MCF 10A (cell line): ENCODE measurements around the gene CACNA1S. TPM values are rescaled to one million over a fixed set of nuclear protein-coding genes. Genes with fewer than 3 reads are reported as not detected.

Experiments
- BruUV-seq: library from RNA; stranded (reverse); fragments of 400-500 nt; replicated peaks from 2 replicates; lab custom pipeline; 2021; lab: Mats Ljungman, UMichigan
- CTCF ChIA-PET: fragments of 300-600 bp; sonication (Branson Sonifier 250); formaldehyde crosslinking; extraction: SDS; loops from one replicate; lab custom pipeline; 2021; ENCODE audit warnings: antibody characterized with exemption, inconsistent platforms; lab: Yijun Ruan, JAX
- POLR2A ChIA-PET: fragments of 300-600, 350-650 bp; sonication (Branson Sonifier 250); formaldehyde crosslinking; extraction: SDS; loops from one replicate; lab custom pipeline; 2020; ENCODE audit warnings: antibody characterized with exemption, inconsistent platforms; lab: Yijun Ruan, JAX
- DNase-seq: peaks from one replicate; pipeline ENCODE4 v3.0.0-alpha.2; 2018; ENCODE audit not compliant: unreplicated experiment
- H3K27ac Mint-ChIP-seq: one replicate; pipeline ENCODE4 v1.8.0; 2022; ENCODE audit warnings: mild to moderate bottlenecking, low read depth, mixed read lengths; ENCODE audit not compliant: unreplicated experiment
- H3K27me3 Mint-ChIP-seq: one replicate; pipeline ENCODE4 v1.8.0; 2022; ENCODE audit warnings: mixed read lengths; ENCODE audit not compliant: insufficient read depth, unreplicated experiment
- H3K36me3 Mint-ChIP-seq: one replicate; pipeline ENCODE4 v1.8.0; 2022; ENCODE audit warnings: mild to moderate bottlenecking, moderate library complexity, mixed read lengths; ENCODE audit not compliant: insufficient read depth, unreplicated experiment
- H3K4me1 Mint-ChIP-seq: one replicate; pipeline ENCODE4 v1.8.0; 2022; ENCODE audit warnings: mixed read lengths; ENCODE audit not compliant: insufficient read depth, unreplicated experiment
- H3K4me3 Mint-ChIP-seq: one replicate; pipeline ENCODE4 v1.8.0; 2022; ENCODE audit warnings: mild to moderate bottlenecking, moderate library complexity, mixed read lengths; ENCODE audit not compliant: unreplicated experiment
- H3K9me3 Mint-ChIP-seq: one replicate; pipeline ENCODE4 v1.8.0; 2022; ENCODE audit warnings: mixed read lengths; ENCODE audit not compliant: unreplicated experiment
- CTCF ChIP-seq: fragments of 200-600 bp; IDR thresholded peaks from one replicate; pipeline ENCODE4 v1.8.0; 2022; ENCODE audit warnings: antibody characterized with exemption, mild to moderate bottlenecking; ENCODE audit not compliant: unreplicated experiment
- intact Hi-C: fragments of 100-400 bp; cut with micrococcal nuclease; formaldehyde crosslinking; loops from 2 replicates; pipeline ENCODE4 v1.14.1; 2022
- total RNA-seq: library from RNA; stranded (reverse); gene quantifications from 2 replicates; pipeline ENCODE4 v1.2.3, GENCODE V29; 2022

Gene CACNA1S
- total RNA-seq, 1 experiment from 2014 or later: not detected

- Mint-ChIP-seq H3K9me3 (no peaks in the 10 kb centered on the region), H3K4me3 (no peak overlapping the region), H3K4me1 (peaks cover 5% of the 10 kb centered on the region), H3K27ac (no peak overlapping the region), H3K36me3 (peaks cover 47% of the 10 kb centered on the region), H3K27me3 (no peaks in the 10 kb centered on the region)
- ChIA-PET CTCF (interaction anchor here (0.5 to 8.1 kb wide), 30 partner anchors 8 to 560 kb away, joined by 3 to 109 read pairs (median 4); no protein-coding TSS in a partner anchor), POLR2A (interaction anchor here (1.5 kb wide), 1 partner anchor 77 kb away, joined by 3 read pairs; no protein-coding TSS in a partner anchor)
- peak; percentile 80 for DNase-seq
- intact Hi-C loops: loop anchor here (1.0 kb wide), 4 partner anchors 21 to 212 kb away; no protein-coding TSS in a partner anchor
- BruUV-seq: no TSS peak
- peak; percentile 78 for TF ChIP-seq CTCF
Measured at GRCh38 chr1:201149400-201149799, 37.2 kb upstream of the CACNA1S start.

GRCh38 chr1:201147396-201148015 is 35.3 kb upstream of the CACNA1S start:
- peaks cover 47% of the 10 kb centered on the region for H3K36me3 Mint-ChIP-seq
- CTCF ChIA-PET: interaction anchor here (0.6 to 8.1 kb wide), 17 partner anchors 11 to 261 kb away, joined by 3 to 90 read pairs (median 6); partner anchors contain the start of gene IGFN1
- intact Hi-C loops: no loop called here

GRCh38 chr1:201146626-201147390 is 34.6 kb upstream of the CACNA1S start:
- no peak for TF ChIP-seq CTCF
- Mint-ChIP-seq H3K27ac (no peak overlapping the region), H3K9me3 (no peaks in the 10 kb centered on the region), H3K4me1 (no peaks in the 10 kb centered on the region), H3K36me3 (peaks cover 48% of the 10 kb centered on the region), H3K4me3 (no peak overlapping the region), H3K27me3 (no peaks in the 10 kb centered on the region)
- no TSS peak for BruUV-seq
- ChIA-PET CTCF (interaction anchor here (0.6 to 8.1 kb wide), 20 partner anchors 11 to 640 kb away, joined by 3 to 90 read pairs (median 6); partner anchors contain the start of gene IGFN1), POLR2A (interaction anchor here (1.0 to 1.2 kb wide), 2 partner anchors 10 to 38 kb away, joined by 3 to 4 read pairs; no protein-coding TSS in a partner anchor)
- DNase-seq: no peak
- intact Hi-C loops: no loop called here

More at GRCh38 chr1:201147396-201148015, 35.3 kb upstream of the CACNA1S start:
- no TSS peak for BruUV-seq
- no peaks in the 10 kb centered on the region for H3K27me3 Mint-ChIP-seq
- H3K9me3 Mint-ChIP-seq: no peaks in the 10 kb centered on the region
- POLR2A ChIA-PET: interaction anchor here (1.0 kb wide), 1 partner anchor 37 kb away, joined by 3 read pairs; no protein-coding TSS in a partner anchor
- H3K27ac Mint-ChIP-seq: no peak overlapping the region
- no peaks in the 10 kb centered on the region for H3K4me1 Mint-ChIP-seq
- no peak for TF ChIP-seq CTCF
- no peak for DNase-seq
- H3K4me3 Mint-ChIP-seq: no peak overlapping the region

- intact Hi-C loops: no loop called here
Measured at GRCh38 chr1:201145816-201146215, 33.6 kb upstream of the CACNA1S start.

More at GRCh38 chr1:201145816-201146215, 33.6 kb upstream of the CACNA1S start:
- POLR2A ChIA-PET: interaction anchor here (0.8 to 1.2 kb wide), 2 partner anchors 9 to 76 kb away, joined by 4 read pairs; no protein-coding TSS in a partner anchor
- Mint-ChIP-seq H3K4me1 (no peaks in the 10 kb centered on the region), H3K4me3 (no peak overlapping the region), H3K36me3 (peaks cover 46% of the 10 kb centered on the region), H3K9me3 (no peaks in the 10 kb centered on the region), H3K27me3 (no peaks in the 10 kb centered on the region), H3K27ac (peak overlapping the region; percentile 41)
- DNase-seq: no peak
- TF ChIP-seq CTCF: no peak
- no TSS peak for BruUV-seq
- CTCF ChIA-PET: interaction anchor here (0.6 to 5.7 kb wide), 9 partner anchors 13 to 639 kb away, joined by 3 to 39 read pairs (median 4); no protein-coding TSS in a partner anchor
